ENCODE data around the gene ANXA3.

- no peak for TF ChIP-seq EZH2phosphoT487 (IDR thresholded peaks at IDR 0.05)
- no peak for TF ChIP-seq CTCF (IDR thresholded peaks at IDR 0.05)
- TF ChIP-seq EZH2 (IDR thresholded peaks at IDR 0.05) = no peak
These were observed 16.0 kb downstream of the ANXA3 start for GRCh38 chr4:78567500-78568060.
